ENCODE measurements around the gene NR3C1.

DNA sequence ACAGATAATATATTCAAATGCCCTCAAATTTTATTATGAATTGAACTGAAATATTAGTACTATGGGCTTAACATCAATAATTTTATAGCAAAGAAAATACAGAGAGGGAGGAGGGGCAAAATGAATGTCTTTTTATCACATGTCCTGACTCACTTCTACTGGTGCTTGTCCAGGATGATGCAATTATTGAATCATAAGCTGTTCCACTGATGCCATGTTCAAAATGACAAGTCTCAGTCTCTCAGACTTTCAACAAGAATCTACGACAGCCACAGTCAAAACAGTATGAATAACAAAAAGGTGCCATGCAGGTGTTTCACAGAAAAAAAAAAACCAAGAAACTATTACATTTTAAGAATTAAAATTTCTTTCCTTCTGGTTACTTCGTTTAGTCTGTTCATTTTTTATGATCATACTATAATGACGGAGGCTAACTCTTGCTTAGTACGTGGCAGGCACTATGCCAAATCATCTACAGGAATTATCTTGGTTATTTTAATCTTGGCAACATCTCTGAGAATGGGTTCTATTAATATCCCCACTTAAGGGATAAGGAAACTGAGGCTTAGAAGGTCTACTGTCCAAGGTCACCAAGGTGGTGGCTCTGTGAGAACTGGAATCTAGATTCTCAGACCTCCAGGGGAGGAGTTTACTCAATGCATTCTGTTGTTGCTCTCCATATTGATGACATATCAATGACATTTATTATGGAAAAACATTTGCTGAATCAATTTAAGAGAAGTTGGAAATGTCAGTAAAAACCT, 61.5 kb downstream of the NR3C1 start:
- TF ChIP-seq POLR2A (IDR thresholded peaks at IDR 0.05; ENCODE audit: low read depth, low read length) = no peak
- TF ChIP-seq, protein P1, sequence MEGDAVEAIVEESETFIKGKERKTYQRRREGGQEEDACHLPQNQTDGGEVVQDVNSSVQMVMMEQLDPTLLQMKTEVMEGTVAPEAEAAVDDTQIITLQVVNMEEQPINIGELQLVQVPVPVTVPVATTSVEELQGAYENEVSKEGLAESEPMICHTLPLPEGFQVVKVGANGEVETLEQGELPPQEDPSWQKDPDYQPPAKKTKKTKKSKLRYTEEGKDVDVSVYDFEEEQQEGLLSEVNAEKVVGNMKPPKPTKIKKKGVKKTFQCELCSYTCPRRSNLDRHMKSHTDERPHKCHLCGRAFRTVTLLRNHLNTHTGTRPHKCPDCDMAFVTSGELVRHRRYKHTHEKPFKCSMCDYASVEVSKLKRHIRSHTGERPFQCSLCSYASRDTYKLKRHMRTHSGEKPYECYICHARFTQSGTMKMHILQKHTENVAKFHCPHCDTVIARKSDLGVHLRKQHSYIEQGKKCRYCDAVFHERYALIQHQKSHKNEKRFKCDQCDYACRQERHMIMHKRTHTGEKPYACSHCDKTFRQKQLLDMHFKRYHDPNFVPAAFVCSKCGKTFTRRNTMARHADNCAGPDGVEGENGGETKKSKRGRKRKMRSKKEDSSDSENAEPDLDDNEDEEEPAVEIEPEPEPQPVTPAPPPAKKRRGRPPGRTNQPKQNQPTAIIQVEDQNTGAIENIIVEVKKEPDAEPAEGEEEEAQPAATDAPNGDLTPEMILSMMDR (conservative IDR thresholded peaks at IDR 0.05; ENCODE audit: low read depth, low read length) = no peak
- TF ChIP-seq CHD1 (IDR thresholded peaks at IDR 0.05; ENCODE audit: low read depth, low read length) = no peak
- no peak for TF ChIP-seq BHLHE40 (IDR thresholded peaks at IDR 0.05; ENCODE audit: low read depth, low read length)
- TF ChIP-seq SMC3 (IDR thresholded peaks at IDR 0.05; ENCODE audit: low read depth, low read length) = no peak
